Measurements from ENCODE around the gene PIK3R6.

Gene PIK3R6

DNA sequence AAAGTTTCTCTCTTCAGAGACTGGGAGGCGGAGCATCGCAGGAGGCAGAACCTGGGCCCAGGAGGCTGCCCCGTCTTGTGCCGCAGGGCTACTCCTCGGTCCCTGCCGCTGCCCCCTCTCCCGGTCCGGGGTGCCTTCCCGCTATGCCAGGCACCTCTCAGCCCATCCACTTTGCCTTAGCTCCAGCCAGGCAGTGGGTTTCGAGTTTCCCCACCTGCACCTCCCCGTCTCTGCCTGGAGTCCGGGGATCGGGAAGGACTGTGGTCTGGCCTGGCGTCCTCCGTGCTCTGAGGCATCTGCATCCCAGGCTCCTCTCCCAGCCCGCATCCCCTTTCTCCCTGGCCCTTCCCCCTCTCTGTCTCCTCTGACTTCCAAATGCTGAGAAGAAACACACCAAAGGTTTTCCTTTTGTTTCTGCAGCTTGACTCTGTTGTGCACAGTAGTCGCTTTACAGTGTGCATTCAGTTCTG, 26.8 kb upstream of the PIK3R6 start:
- no peak for DNase-seq

DNA sequence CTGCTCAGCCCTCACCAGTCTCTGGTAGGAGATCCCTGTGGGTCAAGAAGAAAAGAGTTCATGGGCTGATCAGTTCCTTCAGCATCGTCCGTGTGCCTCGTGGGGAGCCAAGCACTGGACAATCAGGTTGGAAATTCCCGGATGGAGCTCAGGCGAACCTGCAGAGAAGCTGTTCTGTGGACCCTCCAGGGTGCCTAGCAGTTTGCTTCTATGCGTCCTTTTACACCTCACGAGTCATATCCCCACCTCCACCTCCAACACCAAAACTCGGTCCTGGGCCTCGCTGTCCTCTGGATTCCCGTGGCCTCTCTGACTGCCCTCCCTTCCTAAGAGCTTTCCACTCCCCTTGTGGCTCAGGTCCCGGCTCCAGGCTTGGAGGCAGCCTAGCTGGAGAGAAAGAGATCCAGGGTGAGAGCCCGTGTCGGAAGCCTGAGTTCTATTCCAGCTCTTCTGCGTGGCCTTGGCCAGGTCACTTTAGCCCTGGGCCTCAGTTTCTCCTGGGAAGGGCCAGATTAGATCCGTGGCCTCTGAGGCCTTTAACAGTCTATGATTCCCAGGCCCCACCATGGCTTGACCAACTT, 26.2 kb upstream of the PIK3R6 start:
- DNase-seq: no peak

DNA sequence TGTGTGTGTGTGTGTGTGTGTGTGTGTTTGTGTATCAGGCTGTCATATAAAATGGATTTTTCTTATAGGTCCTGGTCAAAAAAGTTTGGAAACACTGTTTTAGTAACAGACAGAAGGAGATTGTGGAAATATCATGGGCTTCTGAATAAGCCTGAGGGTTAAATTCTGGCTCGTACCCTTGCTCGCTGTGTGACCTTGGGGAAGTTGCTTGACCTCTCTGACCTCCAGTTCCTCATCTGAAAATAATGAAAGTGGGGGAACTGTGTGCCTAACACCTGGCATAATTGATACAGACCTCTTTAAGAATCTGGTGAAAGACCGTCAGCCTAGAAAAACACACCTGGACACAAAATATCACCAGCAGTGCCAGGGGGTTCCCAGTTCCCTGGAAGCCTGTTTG, 25.6 kb upstream of the PIK3R6 start:
- DNase-seq: no peak

DNA sequence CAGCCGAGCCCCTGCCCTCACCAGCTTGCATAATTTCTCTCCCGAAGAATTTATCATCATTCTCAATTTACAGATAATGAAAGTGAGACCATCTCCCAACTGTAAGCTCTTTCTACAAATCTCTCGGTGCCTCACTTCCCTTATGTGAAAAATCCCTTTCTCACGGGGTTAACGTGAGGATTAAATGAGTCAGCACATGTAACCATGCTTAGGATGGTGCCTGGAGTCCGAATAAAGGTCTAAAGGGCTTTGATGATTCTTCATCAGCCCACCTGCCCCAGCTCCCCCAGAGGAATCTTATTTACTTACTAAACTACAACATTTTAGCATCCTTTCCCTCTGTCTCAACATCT, 24.8 kb upstream of the PIK3R6 start:
- no peak for DNase-seq

DNA sequence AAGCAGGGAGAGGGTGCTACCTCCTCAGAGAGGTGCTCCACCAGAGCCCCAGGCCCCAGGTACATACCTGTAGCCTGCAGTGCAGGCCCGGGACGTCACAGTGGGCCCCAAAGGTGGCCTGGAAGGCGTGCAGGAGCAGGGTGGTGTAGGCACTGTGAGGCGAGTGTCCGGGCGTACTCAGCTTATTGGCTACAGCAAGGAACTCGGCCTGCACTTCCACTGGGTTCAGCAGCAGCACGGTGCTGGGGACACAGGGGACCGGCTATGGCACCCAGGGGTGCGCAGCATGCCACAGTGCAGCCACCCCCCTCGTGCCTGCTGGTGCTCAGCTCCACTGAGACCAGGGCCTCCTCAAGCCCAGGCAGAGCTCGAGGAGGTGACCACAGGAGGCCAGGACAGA, 23.2 kb upstream of the PIK3R6 start:
- no peak for DNase-seq

DNA sequence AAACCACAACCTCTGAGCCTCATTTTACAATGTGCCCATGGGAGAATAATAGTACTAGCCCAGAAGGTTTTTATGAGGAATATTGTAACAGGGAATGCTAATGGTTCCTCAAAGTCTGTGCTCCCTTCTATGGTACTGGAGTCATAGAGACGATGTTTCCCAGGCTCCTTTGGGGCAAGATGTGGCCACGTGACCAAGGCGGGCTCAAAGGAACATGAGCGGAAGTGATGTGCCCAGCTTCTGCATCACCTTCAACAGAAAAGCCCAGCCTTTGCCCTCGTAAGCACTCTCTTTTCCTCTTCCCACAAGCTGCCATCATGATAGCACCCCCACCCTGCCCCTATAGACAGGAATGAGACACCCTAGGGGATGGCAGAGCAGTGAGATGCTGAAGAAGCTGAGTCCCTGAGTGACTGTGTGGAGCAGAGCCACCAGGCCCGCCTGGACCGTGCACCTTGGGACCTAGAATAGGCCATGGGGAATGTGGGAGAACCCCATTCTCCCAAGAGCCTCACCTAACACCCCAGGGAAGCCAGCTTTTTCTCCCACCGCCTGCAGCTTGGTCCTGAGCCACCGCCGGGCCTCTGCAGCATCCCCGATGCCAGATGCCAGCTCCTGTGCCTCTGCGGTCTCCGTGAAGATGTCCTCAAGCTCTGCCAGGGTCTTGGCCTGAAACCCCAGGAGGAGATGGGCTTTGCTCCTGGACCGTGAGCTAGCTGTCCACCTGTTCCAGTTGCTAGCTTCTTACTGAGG, 22.2 kb upstream of the PIK3R6 start:
- DNase-seq: no peak

DNA sequence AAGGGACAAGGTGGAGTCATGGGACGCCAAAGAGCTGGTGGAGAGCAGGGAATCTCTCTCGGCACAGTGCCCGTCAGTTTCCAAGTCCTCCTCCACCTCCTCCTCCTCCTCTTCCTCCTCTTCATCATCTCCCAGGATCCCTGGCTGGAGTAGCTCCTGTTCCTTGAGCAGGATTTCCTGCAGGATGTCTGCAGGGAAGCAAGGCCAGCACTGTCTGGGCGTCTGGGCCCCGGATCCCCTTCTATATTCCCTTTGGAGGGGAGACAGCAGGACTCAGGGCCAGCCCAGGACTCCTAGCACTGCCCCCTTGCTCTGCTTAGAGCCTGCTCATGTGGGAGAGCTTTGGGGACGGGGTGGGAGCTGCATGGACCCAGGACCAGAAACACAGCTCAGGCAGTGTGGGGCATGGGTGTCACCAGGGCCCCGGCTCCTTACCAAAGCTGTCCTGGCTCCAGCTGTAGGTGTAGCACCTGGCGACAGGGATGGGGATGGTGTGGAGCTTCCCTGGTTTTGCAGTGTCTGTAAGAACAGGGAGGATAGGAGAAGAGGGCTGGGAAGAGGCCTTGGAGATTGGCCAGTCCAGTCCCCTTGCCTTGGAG, 21.3 kb upstream of the PIK3R6 start:
- no peak for DNase-seq

DNA sequence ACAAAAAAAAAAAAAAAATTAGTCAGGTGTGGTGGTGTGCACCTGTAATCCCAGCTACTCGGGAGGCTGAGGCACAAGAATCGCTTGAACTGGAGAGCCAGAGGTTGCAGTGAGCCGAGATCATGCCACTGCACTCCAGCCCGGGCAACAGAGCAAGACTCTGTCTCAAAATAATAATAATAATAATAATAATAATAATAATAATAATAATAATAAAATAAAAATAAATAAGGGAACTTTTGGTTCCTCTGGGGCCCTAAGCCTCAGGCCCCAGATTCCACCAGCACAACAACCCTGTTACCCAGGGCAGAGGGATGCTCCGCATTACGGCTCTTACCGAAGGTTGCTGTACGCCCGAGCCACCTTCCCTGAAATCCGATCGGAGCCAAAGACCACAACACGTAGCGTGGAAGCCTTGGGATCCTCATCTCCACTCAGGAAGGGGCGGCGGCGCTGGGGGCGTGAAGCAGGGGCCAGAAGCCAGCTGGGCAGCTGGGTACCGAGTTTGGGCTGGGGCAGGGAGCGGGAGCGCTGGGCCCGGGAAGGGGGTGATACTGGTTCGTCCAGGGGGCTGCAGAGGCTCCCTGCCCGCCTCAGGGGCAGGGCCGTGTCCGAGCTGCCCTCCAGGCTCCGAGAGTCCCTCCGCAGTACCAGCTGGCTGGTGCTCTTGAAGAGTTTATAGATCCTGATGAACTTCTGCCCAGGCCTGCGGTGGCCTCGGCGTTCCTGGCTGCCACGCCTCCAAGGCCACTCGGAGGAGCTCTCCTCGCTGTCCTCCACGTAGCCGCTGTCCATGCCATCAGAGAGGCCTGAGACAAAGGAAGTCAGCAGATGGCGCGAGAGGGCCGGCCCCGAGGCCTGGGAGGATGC, 20.6 kb upstream of the PIK3R6 start:
- no peak for DNase-seq

DNA sequence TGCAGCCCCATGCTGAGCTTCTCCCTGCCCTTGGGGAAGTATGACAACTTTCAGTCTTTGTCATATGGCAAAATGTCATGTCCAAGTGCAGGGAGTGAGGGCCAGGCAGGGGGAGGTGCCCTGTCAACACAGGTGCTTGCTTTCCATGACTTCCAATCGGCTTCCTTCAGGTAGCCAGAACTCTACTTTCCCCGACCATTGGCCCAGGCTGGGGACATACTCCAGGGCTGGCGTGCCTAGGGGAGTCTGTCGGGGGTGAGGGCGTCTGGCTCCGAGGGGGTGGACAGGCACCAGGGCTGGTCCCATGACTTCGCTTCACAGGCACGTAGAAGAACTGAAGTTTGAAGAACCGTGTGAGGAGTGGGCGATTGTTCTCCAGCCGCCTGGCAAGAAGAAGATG, 19.8 kb upstream of the PIK3R6 start:
- DNase-seq: no peak

DNA sequence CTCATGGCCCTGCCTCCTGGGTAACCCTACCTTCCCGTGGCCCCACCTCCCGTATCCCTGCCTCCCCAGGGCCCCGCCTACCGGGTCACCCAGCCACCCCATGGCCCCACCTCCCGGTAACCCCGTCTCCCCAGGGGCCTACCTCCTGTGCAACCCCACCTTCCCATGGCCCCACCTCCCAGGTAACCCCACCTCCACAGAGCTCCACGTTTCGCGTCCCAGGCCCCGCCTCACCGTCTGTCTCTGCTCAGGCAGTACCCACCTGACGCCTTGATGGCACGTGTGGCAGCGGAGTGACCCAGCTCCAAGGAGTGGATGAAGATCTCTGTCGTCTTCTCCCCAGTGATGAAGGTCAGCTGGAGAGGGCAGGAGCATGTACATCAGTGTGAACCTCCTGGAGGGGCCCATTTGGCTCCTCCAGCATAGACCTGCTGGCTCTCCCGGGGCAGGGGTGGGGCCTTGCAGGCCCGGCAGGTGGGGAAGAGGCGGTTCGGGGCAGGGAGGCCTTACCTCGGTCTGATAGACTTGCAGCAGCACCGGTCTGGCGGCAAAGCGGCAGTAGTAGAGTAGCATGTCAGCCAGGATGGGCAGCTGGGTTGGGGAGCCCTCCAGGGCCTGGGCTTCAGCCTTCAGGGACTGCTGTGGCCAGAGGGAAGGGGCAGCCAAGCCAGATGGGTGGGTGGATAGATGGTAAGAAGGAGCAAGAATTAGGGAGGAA, 18.7 kb upstream of the PIK3R6 start:
- DNase-seq: no peak

DNA sequence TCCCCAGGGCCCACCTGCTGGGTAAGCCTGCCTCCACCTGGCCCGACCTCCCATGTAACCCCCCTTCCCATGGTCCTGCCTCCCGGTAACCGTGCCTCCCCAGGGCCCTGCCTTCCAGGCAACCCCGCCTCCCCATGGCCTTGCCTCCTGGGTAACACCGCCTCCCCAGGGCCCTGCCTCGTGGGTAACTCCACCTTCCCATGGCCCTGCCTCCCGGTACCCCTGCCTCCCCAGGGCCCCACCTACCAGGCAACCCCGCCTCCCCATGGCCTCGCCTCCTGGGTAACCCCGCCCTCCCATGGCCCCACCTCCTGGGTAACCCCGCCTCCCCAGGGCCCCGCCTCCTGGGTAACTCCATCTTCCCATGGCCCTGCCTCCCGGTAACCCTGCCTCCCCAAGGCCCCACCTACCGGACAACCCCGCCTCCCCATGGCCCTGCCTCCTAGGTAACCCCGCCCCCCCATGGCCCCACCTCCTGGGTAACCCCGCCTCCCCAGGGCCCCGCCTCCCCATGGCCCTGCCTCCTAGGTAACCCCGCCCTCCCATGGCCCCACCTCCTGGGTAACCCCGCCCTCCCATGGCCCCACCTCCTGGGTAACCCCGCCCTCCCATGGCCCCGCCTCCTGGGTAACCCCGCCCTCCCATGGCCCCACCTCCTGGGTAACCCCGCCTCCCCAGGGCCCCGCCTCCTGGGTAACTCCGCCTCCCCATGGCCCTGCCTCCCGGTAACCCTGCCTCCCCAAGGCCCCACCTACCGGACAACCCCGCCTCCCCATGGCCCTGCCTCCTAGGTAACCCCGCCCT, 17.9 kb upstream of the PIK3R6 start:
- DNase-seq: peak; percentile 68

DNA sequence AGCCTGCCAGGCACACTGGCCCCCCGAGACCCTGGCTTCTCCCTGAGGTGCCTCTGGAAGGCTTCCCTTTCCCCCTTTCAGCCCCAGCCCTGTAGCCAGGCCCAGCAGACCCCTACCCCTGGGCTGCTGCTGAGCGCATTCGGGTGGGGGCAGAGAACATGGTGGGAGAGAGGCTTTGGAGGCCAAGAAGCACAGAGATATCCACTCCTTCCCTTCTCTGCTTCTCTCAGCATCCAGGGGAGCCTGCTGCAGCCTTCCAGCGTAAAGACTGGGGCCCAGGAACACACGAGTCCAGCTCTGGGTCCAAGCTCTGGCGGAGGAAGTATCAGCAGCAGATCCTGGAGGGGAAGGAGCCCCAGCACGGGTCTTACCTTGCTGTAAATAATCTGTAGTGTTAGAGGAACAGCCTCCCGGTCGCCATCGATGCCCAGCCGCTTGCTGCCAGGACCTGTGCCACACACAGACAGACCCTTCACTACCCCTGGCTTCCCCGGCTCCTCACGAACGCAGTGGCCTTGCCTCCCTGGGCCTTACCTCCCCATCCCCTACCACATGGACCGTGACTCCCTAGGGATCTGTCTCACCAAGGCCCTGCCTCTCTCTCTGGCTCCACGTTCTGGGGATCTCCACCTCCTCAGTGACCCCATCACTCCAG, 17.0 kb upstream of the PIK3R6 start:
- DNase-seq: no peak

DNA sequence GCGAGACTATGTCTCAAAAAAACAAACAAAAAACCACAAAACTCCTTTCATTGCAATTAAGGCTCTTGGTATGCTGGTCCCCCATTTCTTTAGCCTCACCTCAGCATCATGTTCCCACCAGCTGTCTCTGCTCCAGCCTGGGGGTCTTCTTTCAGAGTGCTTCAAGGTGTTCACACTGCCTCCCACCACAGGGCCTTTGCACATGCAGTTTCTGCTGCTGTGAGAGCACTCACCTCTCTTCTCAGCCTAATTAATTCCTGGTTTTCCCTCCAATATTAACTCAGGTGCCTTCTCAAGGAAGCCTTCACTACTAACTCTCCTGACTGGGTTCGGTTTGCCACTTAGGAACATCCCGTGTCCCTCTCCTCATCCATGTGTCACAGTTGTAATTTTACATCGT, 15.9 kb upstream of the PIK3R6 start:
- DNase-seq: no peak

DNA sequence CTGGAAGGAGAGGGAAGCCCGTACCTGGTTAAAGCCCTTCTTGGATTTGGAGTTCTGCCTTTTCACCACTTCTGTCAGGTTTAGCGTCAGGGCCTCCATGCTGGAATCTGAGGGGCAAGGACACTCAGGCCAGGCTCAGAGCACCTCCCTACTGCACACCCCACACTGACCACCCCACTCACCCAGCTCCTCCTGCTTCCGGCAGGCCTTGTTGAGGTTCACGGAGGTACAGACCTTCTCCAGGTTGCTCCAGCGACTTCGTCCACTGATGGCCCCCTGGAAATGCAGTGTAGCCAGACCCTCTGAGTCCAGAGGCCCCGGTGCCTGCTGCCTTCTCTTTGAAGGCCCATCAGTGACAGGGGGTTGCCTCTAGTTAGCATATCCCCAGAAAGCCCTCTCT, 14.1 kb upstream of the PIK3R6 start:
- no peak for DNase-seq

DNA sequence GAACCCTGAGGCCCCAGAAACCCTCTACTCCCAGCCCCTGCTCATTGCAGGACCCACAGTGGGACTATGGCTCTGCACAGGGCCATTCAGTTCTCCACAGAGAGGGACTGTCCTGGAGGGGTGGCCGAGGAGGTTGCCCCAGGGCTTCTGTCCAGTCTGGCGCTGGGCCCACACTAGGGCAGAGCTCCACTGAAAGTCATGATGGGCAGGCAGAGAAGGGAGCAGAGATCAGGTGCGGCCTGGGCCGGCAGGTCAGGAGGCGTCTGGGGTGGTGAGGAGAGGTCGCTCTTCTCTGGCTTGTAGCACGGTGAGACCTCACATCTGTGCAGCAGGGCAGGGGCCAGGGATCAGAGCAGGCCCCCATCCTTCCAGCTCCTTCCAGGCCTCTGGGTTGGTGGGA, 13.0 kb upstream of the PIK3R6 start:
- no peak for DNase-seq

DNA sequence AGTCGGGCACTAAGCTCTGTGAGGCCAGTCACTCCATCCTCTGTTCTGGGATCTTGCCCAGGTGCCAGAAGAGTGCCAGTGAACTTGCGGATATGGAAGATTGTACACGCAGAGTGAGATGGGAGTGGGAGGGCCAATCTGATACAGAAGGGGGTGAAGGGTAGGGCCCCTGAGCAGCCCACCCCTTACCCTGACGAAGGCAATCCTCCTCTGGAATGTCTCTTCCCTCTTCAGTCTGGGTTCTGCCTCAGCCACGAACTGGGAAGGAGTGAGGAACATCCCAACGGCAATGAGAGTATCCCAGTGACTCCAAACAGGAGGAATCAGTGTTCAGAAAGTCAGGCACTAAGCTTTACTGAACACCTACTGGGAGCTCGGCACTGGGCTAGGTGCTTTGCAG, 11.9 kb upstream of the PIK3R6 start:
- DNase-seq: no peak

DNA sequence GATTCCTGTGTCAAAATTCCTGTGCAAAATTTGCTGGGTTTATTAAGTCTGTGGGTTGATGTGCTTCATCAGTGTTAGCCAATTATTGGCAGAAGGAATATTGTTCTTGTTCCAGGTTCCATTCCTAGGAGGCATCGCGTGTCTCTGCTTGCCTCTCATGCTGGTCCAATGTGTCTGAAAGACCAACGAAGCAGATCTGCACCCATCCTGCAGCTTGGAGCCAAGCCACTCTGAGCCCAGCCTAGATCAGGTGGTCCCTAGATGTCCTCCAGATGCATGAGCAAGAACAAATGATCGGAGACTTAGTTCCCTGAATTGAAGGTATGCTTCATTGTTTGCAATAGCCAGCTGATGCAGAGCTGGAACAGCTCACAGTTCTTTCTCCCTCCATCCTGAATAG, 10.5 kb upstream of the PIK3R6 start:
- DNase-seq: no peak

DNA sequence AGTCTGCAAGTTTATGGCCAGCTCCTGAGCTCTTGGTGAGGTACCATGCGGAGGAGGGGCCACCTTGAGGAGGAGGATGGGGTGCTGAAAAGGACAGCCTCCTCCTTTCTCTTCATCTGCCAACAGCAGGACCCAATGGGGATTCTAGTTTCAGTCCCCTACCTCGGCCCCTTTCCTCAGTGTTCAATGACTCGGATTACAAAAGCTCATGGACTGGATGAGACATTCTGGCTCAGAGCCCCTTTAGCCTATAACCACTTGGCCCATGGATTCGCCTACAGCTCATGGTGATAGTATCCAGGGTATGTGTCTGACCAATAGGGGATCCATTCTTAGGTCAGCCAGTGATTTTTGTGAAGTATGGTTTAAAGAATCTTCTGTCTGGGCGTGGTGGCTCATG, 8.5 kb upstream of the PIK3R6 start:
- DNase-seq: no peak

DNA sequence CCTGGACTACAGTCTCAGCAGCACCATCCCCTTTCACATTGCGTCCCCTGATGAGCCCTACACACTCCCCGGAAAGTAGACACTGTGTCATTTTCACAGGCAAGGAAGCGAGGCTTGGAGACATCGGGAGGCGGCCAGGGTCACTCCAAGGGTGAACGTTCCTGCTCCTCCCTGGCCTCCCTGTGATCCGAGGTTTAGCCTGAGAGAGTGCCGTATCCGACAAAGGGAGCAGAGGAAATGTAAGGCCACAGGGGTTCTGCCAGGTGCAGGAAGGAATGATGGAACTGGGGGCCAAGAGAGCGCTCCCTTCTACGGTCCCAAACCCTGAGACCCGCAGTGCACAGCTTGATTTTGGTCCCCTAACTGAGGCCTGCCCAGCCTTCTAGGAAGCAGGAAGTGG, 8.0 kb upstream of the PIK3R6 start:
- no peak for DNase-seq

DNA sequence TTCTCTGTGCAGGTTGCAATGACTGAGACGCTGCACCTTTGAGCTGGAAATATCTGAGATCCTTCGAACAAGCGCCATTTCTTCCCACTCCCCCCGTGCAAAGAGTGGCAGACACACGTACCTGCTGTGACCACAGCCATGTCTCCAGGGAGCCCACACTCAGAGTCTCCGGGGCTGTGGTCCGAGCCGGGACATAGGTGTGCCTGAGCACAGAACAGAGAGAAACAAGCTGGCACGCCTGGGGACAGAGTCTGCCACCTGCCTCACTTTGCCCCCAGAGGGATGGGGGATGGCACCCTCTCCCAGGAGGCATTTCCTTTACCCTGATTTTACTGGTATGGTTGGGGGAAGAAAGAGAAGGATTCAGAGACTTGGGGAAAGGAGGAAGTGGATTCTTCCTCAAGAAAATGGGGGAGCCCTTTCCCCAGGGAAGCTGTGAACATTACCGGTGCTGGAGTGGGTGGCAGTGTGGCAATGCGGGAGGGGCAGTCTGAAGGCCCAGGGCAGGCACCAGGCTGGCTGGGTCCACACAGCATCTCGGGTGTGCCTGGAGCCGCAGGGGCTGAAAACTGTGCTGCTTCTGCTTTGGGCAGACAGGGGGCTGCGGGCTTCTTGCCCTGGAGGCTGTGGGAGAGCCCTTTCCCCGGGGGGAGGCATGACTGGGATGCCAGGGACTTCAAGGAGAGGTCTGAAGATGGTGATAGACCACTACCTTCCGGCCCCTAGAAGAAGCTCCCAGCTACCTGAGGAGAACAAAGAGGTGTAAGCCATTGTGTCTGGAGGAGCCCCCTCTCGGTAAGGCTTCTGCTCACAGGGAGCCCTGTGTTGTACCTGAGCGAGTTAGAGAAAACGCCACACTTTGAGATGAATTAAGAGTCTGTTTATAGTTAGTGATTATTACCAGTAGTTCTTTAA, 6.6 kb upstream of the PIK3R6 start:
- no peak for DNase-seq
